HG02678 (cell line): ENCODE data around the gene GREB1.
"Not testable (repeated sequence)": the region's sequence is repeated elsewhere in the genome, so short reads cannot be mapped to it uniquely, and the experiment has no call there.

Experiments used
- ATAC-seq: cut with Tn5 transposase; IDR thresholded peaks from one replicate; pipeline ENCODE4 v1.9.1; 2021; ENCODE audit warnings: mild to moderate bottlenecking, moderate library complexity; ENCODE audit not compliant: unreplicated experiment

The GREB1 gene

GRCh38 chr2:11658208-11659114, 124.6 kb downstream of the GREB1 start:
- ATAC-seq: no peak

GRCh38 chr2:11659115-11659475, 125.2 kb downstream of the GREB1 start:
- ATAC-seq: no peak

- ATAC-seq: no peak
Observed at GRCh38 chr2:11659851-11660250, 126.0 kb downstream of the GREB1 start.

GRCh38 chr2:11660396-11660795, 126.6 kb downstream of the GREB1 start:
- ATAC-seq: not testable (repeated sequence)

GRCh38 chr2:11661891-11662435, 128.1 kb downstream of the GREB1 start:
- no peak for ATAC-seq

GRCh38 chr2:11662882-11663281, 129.0 kb downstream of the GREB1 start:
- ATAC-seq: no peak

- no peak for ATAC-seq
Observed at GRCh38 chr2:11663427-11663826, 129.6 kb downstream of the GREB1 start.

GRCh38 chr2:11665028-11665427, 131.2 kb downstream of the GREB1 start:
- no peak for ATAC-seq

- ATAC-seq: no peak
Observed at GRCh38 chr2:11665510-11666362, 131.9 kb downstream of the GREB1 start.

GRCh38 chr2:11667194-11667593, 133.3 kb downstream of the GREB1 start:
- ATAC-seq: no peak

GRCh38 chr2:11667866-11668637, 134.2 kb downstream of the GREB1 start:
- no peak for ATAC-seq

GRCh38 chr2:11669454-11670291, 135.8 kb downstream of the GREB1 start, which contains the start of gene NTSR2:
NTSR2 (minus strand) TSS chr2:11670195; CDS start chr2:11670129, 66 bp downstream.
- no peak for ATAC-seq

- no peak for ATAC-seq
Observed at GRCh38 chr2:11672407-11672806, 138.6 kb downstream of the GREB1 start.

GRCh38 chr2:11674983-11675382, 141.1 kb downstream of the GREB1 start:
- no peak for ATAC-seq

GRCh38 chr2:11675423-11676112, 141.7 kb downstream of the GREB1 start:
- no peak for ATAC-seq

- no peak for ATAC-seq
Observed at GRCh38 chr2:11676640-11677039, 142.8 kb downstream of the GREB1 start.

- ATAC-seq: no peak
Observed at GRCh38 chr2:11677136-11678055, 143.6 kb downstream of the GREB1 start.

GRCh38 chr2:11678306-11678960, 144.6 kb downstream of the GREB1 start:
- ATAC-seq: no peak
